ENCODE data around the gene CD80.

DNA sequence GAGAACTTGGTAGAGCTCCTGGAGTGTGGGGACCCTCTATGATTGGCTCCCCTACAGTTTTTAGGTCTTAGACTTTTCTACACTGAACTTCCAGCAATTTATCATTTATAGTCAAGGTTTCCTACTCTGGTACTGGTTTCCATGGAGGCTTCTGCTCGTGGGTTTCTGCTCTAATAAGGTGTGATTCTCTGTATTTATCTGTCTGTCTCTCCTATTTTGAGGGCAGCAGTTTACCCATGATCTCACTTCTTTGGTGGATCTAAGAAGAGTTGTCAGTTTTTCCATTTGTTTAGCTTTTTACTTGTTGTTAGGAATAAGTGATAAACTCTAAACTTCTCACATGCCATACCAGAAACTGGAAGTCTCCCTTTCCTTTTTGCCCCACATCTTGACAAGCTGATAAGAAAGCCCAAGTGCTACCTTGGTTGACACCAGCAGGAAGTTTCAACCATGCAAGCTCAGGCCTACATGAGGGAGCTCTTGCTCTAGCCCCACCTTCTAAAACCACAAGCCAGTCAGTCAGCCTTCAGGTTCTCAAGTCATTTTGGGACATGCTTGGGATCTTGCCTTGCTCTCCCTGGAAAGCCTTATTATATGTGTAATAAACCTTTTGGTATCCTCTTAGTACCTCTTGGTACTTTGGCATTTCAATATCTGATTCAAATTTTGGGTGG, 51.1 kb downstream of the CD80 start:
- TF ChIP-seq CTCF (IDR thresholded peaks at IDR 0.05; ENCODE audit: low read length) (no peak), EZH2 (IDR thresholded peaks at IDR 0.05; ENCODE audit: borderline replicate concordance, low read length) (no peak)

All from OCI-LY1 (cell line).